Neural crest cell (in vitro differentiated cells): ENCODE results near the gene DAAM2. TPM values are rescaled to one million over a fixed set of nuclear protein-coding genes. Genes with fewer than 3 reads are reported as not detected.

ENCODE experiments used
- DNase-seq: peaks from one replicate; pipeline ENCODE4 v3.0.0; 2021; ENCODE audit warnings: low read depth, mixed read lengths, low spot score
- H3K27ac Mint-ChIP-seq: one replicate; pipeline ENCODE4 v1.8.0; 2021; ENCODE audit warnings: mild to moderate bottlenecking, mixed read lengths; ENCODE audit not compliant: unreplicated experiment
- H3K27me3 Mint-ChIP-seq: 2 replicates; pipeline ENCODE4 v1.8.0; 2021; ENCODE audit warnings: low read depth, mild to moderate bottlenecking, mixed read lengths
- H3K36me3 Mint-ChIP-seq: 2 replicates; pipeline ENCODE4 v1.8.0; 2021; ENCODE audit warnings: low read depth, mild to moderate bottlenecking, mixed read lengths
- H3K4me1 Mint-ChIP-seq: 2 replicates; pipeline ENCODE4 v1.8.0; 2021; ENCODE audit warnings: mixed read lengths
- H3K4me3 Mint-ChIP-seq: one replicate; pipeline ENCODE4 v1.8.0; 2021; ENCODE audit warnings: mild to moderate bottlenecking, mixed read lengths
- H3K9me3 Mint-ChIP-seq: 2 replicates; pipeline ENCODE4 v1.8.0; 2021; ENCODE audit warnings: mixed read lengths
- total RNA-seq: library from RNA; stranded (reverse); gene quantifications from 2 replicates; pipeline ENCODE4 v1.2.1, GENCODE V29; 2021
- TF ChIP-seq, protein P1 (sequence below): fragments of 200-600 bp; sonication (generic); conservative IDR thresholded peaks from 2 replicates; pipeline ENCODE4 v1.5.0; 2021; ENCODE audit warnings: antibody characterized with exemption, mild to moderate bottlenecking

DAAM2 gene
- total RNA-seq, 1 donor from 2014 or later: 17.6 TPM

DNA sequence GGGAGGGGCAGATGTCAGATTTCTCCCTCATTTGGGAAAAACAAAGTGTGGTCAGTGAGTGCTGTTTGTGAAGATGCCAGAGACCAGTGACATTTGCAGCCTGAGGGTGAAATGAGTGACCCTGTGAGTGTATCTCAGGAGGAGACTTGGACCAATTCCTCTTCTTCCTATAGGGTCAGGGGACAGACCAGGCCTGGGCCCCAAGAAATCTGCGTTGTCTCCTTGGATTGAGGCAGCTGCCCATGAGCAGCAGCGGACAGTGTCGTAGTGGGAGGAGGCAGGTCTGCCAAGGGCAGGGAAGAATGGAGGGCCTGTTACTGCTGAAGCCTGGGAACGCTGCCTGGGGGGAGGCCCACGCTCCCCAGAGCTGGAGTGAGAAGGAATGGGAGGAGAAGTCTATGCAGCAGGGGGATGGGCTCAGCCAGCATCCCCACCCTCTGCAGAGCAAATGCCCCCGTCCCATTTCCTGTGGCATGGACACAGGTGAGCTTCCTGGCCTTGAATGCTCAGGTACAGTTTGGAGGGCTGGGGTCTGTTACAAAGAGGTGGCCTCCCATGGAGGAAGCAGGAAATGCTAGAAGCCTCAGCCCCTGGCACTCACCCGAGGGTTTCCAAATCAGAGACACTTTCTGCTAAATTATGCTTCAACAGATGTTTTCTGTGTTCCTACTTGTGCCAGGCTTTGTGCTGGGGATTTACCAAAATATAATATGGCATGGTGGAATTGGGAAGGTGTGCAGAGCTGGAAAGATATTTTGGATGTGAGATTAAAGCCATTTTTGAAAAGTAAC is 29.8 kb downstream of the DAAM2 start:
- TF ChIP-seq, protein P1, sequence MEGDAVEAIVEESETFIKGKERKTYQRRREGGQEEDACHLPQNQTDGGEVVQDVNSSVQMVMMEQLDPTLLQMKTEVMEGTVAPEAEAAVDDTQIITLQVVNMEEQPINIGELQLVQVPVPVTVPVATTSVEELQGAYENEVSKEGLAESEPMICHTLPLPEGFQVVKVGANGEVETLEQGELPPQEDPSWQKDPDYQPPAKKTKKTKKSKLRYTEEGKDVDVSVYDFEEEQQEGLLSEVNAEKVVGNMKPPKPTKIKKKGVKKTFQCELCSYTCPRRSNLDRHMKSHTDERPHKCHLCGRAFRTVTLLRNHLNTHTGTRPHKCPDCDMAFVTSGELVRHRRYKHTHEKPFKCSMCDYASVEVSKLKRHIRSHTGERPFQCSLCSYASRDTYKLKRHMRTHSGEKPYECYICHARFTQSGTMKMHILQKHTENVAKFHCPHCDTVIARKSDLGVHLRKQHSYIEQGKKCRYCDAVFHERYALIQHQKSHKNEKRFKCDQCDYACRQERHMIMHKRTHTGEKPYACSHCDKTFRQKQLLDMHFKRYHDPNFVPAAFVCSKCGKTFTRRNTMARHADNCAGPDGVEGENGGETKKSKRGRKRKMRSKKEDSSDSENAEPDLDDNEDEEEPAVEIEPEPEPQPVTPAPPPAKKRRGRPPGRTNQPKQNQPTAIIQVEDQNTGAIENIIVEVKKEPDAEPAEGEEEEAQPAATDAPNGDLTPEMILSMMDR: no peak
- peak; percentile 29 for DNase-seq
- Mint-ChIP-seq H3K27ac (peak overlapping the region; percentile 96), H3K9me3 (no peaks in the 10 kb centered on the region), H3K4me3 (peak overlapping the region; percentile 25), H3K27me3 (no peaks in the 10 kb centered on the region), H3K36me3 (no peaks in the 10 kb centered on the region), H3K4me1 (peaks cover 46% of the 10 kb centered on the region)

DNA sequence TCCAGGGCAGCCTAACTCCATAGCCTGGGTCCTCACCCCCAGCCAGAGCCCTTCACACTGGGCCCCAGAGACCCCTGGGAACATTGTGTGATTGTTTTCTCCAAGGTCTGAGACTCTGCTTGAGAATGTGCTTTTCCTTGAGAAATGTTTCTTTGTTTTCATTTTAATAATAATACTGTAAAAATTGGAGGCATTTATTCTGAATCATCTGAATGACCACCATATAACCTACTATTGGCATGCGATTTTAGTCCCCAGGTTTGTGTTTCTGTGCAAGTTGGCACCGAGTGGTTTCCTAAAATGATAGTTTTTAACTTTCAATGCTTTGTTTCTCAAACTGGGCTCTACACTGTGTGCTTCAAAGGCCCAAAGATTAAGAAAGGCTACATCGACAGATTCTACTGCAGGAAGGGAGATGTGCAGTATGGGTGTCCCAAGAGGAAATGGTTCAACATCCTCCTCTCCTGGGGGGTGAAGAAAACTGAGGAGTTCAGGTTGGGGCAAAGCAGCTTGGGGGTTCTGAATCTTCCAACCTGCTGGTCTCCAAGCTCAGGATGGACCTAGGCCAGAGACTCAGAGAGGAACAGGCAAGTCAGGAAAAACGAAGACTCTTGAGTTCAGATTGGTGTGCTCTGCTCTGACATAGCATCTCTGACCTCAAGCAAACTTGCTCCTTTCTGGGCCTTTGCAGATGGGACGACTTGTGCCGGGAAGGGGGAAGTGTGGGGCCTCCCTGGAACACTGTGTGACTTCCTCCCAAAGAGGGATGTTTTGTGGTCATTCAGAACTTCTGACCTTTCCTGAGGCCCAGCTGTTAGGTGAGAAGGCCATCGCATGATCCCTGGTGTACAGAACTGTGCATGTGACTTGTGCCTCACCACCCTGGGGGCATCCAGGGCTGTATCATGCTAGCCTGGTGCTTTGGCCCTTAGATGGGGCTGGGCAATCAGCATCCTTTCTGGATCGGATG is 31.0 kb downstream of the DAAM2 start:
- TF ChIP-seq, protein P1: no peak
- DNase-seq: no peak
- Mint-ChIP-seq H3K27ac (no peak overlapping the region), H3K4me1 (peaks cover 46% of the 10 kb centered on the region), H3K4me3 (peak overlapping the region; percentile 57), H3K27me3 (no peaks in the 10 kb centered on the region), H3K9me3 (no peaks in the 10 kb centered on the region), H3K36me3 (no peaks in the 10 kb centered on the region)

DNA sequence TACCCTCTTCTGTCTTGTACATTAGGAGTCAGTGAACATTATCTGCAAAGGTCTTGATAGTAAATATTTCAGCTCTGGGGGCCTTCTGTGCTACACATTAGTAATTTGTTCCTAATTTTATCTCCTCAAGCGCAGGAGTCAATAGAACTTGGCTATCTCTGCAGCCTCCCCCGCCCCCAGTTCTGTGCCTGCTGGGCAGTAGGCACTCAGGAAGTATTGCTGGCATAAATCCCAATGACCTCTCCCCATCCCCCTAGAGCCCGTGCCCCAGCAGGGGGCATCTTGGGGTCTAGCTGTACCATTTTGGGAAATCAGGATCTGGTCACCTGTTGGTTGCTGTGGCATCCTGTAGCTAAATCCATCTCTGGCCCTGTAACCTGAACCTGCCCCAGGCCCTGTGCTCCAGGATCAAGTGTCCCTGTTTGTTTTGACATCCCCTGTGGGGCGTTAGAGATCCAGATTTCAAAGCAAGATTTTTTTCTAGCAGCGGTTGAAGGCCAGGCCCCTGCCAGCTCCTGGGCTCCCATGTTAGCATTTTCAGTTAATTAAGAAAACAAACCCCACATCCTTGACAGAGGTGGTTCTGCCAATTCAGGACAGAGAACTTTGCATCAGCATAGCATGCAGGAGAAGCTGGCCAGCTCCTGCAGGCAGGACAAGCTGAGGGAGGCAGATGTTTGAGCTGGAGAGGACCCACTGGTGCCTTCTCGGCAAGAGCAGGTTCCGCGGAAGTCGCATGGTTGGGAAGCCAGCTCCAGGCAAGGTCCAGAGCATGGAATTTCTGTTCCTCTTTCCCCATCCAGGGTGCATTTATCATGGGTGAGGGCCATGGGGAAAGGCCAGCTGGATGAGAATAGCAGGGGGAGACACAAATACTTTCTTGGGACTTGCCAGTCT is 32.1 kb downstream of the DAAM2 start:
- no peak for DNase-seq
- Mint-ChIP-seq H3K9me3 (no peaks in the 10 kb centered on the region), H3K27ac (no peak overlapping the region), H3K4me3 (no peak overlapping the region), H3K4me1 (peaks cover 39% of the 10 kb centered on the region), H3K27me3 (no peaks in the 10 kb centered on the region), H3K36me3 (no peaks in the 10 kb centered on the region)
- TF ChIP-seq, protein P1: no peak

DNA sequence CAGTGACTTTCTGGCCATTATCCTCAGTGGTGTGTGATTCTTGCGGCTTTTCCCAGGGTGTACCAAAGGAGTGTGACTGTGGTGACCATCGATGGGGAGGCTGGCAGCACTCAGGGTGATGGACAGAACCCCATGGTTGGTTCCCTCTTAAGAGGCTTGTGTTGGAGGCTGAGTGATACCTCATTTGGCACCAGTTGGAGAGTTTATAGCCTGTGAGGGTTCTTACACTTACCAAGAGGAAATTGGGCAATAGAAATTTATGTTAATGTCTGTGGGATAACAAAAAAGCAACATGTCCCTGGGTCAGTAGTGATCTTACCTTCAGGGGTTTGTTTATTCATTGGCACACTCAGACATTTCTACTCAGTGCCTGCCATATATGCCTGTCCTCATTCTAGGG is 37.2 kb downstream of the DAAM2 start:
- TF ChIP-seq, protein P1: no peak
- H3K9me3 Mint-ChIP-seq: no peaks in the 10 kb centered on the region
- no peaks in the 10 kb centered on the region for H3K36me3 Mint-ChIP-seq
- peak overlapping the region; percentile 71 for H3K27ac Mint-ChIP-seq
- H3K4me1 Mint-ChIP-seq: peaks cover 9% of the 10 kb centered on the region
- no peak for DNase-seq
- H3K27me3 Mint-ChIP-seq: no peaks in the 10 kb centered on the region
- H3K4me3 Mint-ChIP-seq: no peak overlapping the region

DNA sequence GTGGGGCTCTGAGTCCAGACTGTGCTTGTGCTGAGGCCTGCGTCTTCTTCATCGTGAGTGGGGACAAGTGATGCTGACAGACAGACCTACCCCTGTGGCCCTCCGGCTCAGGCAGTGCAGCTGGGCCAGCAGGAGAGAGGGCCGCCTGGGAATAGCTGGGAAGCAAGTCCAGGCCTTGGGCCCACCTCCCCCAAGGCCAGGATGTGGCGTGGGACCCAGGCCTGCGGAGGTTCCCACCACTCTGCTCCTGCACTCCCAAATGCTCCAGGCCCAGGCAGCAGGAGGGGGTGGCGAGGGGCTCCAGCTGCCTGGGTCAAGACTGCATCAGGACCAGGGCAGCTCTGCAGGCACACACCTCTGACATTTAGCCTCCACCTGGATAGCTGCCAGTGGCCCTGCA is 38.3 kb downstream of the DAAM2 start:
- H3K9me3 Mint-ChIP-seq: no peaks in the 10 kb centered on the region
- peaks cover 19% of the 10 kb centered on the region for H3K4me1 Mint-ChIP-seq
- DNase-seq: no peak
- H3K27me3 Mint-ChIP-seq: no peaks in the 10 kb centered on the region
- no peaks in the 10 kb centered on the region for H3K36me3 Mint-ChIP-seq
- no peak overlapping the region for H3K4me3 Mint-ChIP-seq
- no peak overlapping the region for H3K27ac Mint-ChIP-seq
- TF ChIP-seq, protein P1: no peak
